Testis (tissue), 3 donors: ENCODE data around the gene NFATC3. TPM values are rescaled to one million over a fixed set of nuclear protein-coding genes. Genes with fewer than 3 reads are reported as not detected.

Experiments used
- DNase-seq: peaks from one replicate; pipeline ENCODE4 v3.0.0-alpha.2; 2019
- H3K27ac ChIP-seq, 2 donors: fragments of 200-600 bp; sonication (generic); one replicate each; pipeline ENCODE4 v1.5.1; 2019
- H3K27me3 ChIP-seq: fragments of 200-600 bp; sonication (generic); one replicate; pipeline ENCODE4 v1.5.1; 2019
- H3K36me3 ChIP-seq: fragments of 200-600 bp; sonication (generic); one replicate; pipeline ENCODE4 v1.5.1; 2017; ENCODE audit warnings: low read depth; ENCODE audit errors: missing control alignments
- H3K4me1 ChIP-seq: fragments of 200-600 bp; sonication (generic); one replicate; pipeline ENCODE4 v1.5.1; 2019
- H3K4me3 ChIP-seq, 2 donors: fragments of 200-600 bp; sonication (generic); one replicate each; pipeline ENCODE4 v1.5.1; 2017 to 2019
- H3K9me3 ChIP-seq: fragments of 200-600 bp; sonication (generic); one replicate; pipeline ENCODE4 v1.5.1; 2017
- CTCF ChIP-seq, 3 experiments: fragments of 450-650 bp in 2 of 3; fragments of 200-600 bp in 1 of 3; sonication (generic) in 1 of 3; IDR thresholded peaks; one replicate each; pipeline ENCODE4 v1.5.1; 2016 to 2019; ENCODE audit warnings: antibody characterized with exemption in 3 of 3, mild to moderate bottlenecking in 2 of 3, moderate library complexity in 1 of 3
- POLR2A ChIP-seq: fragments of 450-650 bp; IDR thresholded peaks from one replicate; pipeline ENCODE4 v1.6.1; 2017; ENCODE audit warnings: antibody characterized with exemption, mild to moderate bottlenecking, moderate library complexity
- WGBS, 2 donors: methylation state at CpG; one replicate each; pipeline ENCODE4 v1.1.5; 2018; 5-methylcytosine and 5-hydroxymethylcytosine counted together
- intact Hi-C: fragments of 100-400 bp; cut with DNase I; formaldehyde crosslinking; loops from one replicate; pipeline ENCODE4 v1.15.1; 2023; ENCODE audit warnings: low total_unique reads
- polyA plus RNA-seq: library from polyadenylated mRNA; stranded (reverse); fragments of 350-450 nt; fragmentation: Illumina TruSeq; extraction: RNeasy Lipid Tissue Mini Kit (QIAGEN cat#74804); gene quantifications from one replicate; pipeline ENCODE4 v1.2.3, GENCODE V29; 2014; ENCODE audit warnings: low read depth, low replicate concordance; ENCODE audit not compliant: insufficient read depth
- total RNA-seq, 2 donors: library from RNA; depleted of rRNA; stranded (reverse); fragments of >200 nt; gene quantifications; one replicate each; pipeline ENCODE4 v1.2.3, GENCODE V29; 2016

NFATC3 gene
- total and polyA plus RNA-seq, 3 donors from 2014 or later, result 78.0 to 115 (median 94.7) TPM

GRCh38 chr16:68093816-68094613 lies 8.8 kb downstream of the NFATC3 start:
- TF ChIP-seq CTCF (IDR thresholded peaks at IDR 0.05) (peak in 2 of 3 experiments; percentile 51 to 55), POLR2A (no peak)
- 65 to 70% methylated on average over 5 of the region's 5 CpGs for WGBS, 2 donors
- no peak overlapping the region for H3K27ac ChIP-seq
- no peak for DNase-seq
- H3K4me3 ChIP-seq, result no peak overlapping the region
- H3K9me3 ChIP-seq, result no peaks in the 10 kb centered on the region
- H3K36me3 ChIP-seq, result no peaks in the 10 kb centered on the region
- peaks cover 8% of the 10 kb centered on the region for H3K4me1 ChIP-seq
- intact Hi-C loops, result no loop called here
- H3K27me3 ChIP-seq, result no peaks in the 10 kb centered on the region

GRCh38 chr16:68094614-68094934 lies 9.4 kb downstream of the NFATC3 start:
- 77 to 86% methylated on average over 4 of the region's 4 CpGs for WGBS, 2 donors
- TF ChIP-seq CTCF (IDR thresholded peaks at IDR 0.05), result no peak
- no peak for TF ChIP-seq POLR2A
- Histone ChIP-seq H3K4me1 (peaks cover 8% of the 10 kb centered on the region), H3K27ac (no peak overlapping the region), H3K9me3 (no peaks in the 10 kb centered on the region), H3K4me3 (no peak overlapping the region), H3K27me3 (no peaks in the 10 kb centered on the region), H3K36me3 (no peaks in the 10 kb centered on the region)
- intact Hi-C loops, result no loop called here
- DNase-seq, result no peak

- DNase-seq, result no peak
- peaks cover 8% of the 10 kb centered on the region for H3K4me1 ChIP-seq
- intact Hi-C loops, result no loop called here
- no peak overlapping the region for H3K27ac ChIP-seq
- no peaks in the 10 kb centered on the region for H3K27me3 ChIP-seq
- no peak overlapping the region for H3K4me3 ChIP-seq
- H3K36me3 ChIP-seq, result no peaks in the 10 kb centered on the region
- 81 to 87% methylated on average over 2 of the region's 2 CpGs for WGBS, 2 donors
- no peaks in the 10 kb centered on the region for H3K9me3 ChIP-seq
- TF ChIP-seq POLR2A (no peak), CTCF (IDR thresholded peaks at IDR 0.05) (no peak)
These were observed 11.3 kb downstream of the NFATC3 start for GRCh38 chr16:68096491-68096890.

- peaks cover 4% of the 10 kb centered on the region for H3K4me1 ChIP-seq
- no peak for DNase-seq
- intact Hi-C loops, result no loop called here
These were observed 11.9 kb downstream of the NFATC3 start for GRCh38 chr16:68097088-68097487.

More at GRCh38 chr16:68097088-68097487, 11.9 kb downstream of the NFATC3 start:
- H3K36me3 ChIP-seq, result no peaks in the 10 kb centered on the region
- H3K4me3 ChIP-seq, result no peak overlapping the region
- H3K27me3 ChIP-seq, result no peaks in the 10 kb centered on the region
- H3K9me3 ChIP-seq, result no peaks in the 10 kb centered on the region
- H3K27ac ChIP-seq, result no peak overlapping the region
- no peak for TF ChIP-seq POLR2A
- no peak for TF ChIP-seq CTCF (IDR thresholded peaks at IDR 0.05)
